GM19438 (cell line): Measurements from ENCODE around the gene USP12.

ENCODE experiments used
- ATAC-seq: cut with Tn5 transposase; IDR thresholded peaks from one replicate; pipeline ENCODE4 v1.9.1; 2021; ENCODE audit warnings: low read depth; ENCODE audit not compliant: unreplicated experiment

USP12 gene

GRCh38 chr13:27186295-27186694 is 14.7 kb upstream of the USP12 start:
- ATAC-seq, result no peak

GRCh38 chr13:27183561-27184147 is 12.0 kb upstream of the USP12 start:
- ATAC-seq, result no peak

- no peak for ATAC-seq
Measured at GRCh38 chr13:27182844-27183497, 11.4 kb upstream of the USP12 start.

- ATAC-seq, result no peak
Measured at GRCh38 chr13:27182054-27182453, 10.4 kb upstream of the USP12 start.

- ATAC-seq, result no peak
Measured at GRCh38 chr13:27177852-27178251, 6.2 kb upstream of the USP12 start.

- ATAC-seq, result no peak
Measured at GRCh38 chr13:27176470-27177410, 5.1 kb upstream of the USP12 start.

GRCh38 chr13:27174766-27175455 is 3.3 kb upstream of the USP12 start:
- ATAC-seq, result no peak

GRCh38 chr13:27172495-27172842 is 858 bp upstream of the USP12 start:
- ATAC-seq, result no peak

- ATAC-seq, result peak; percentile 60
Measured at GRCh38 chr13:27171827-27172494, 350 bp upstream of the USP12 start.

GRCh38 chr13:27170516-27171243 is 931 bp downstream of the USP12 start:
- ATAC-seq, result no peak

- no peak for ATAC-seq
Measured at GRCh38 chr13:27170221-27170515, 1.4 kb downstream of the USP12 start.

- no peak for ATAC-seq
Measured at GRCh38 chr13:27168906-27169657, 2.5 kb downstream of the USP12 start.

GRCh38 chr13:27168086-27168485 is 3.5 kb downstream of the USP12 start:
- no peak for ATAC-seq

GRCh38 chr13:27166313-27166712 is 5.3 kb downstream of the USP12 start:
- ATAC-seq, result no peak

GRCh38 chr13:27161980-27162379 is 9.6 kb downstream of the USP12 start:
- ATAC-seq, result no peak

- no peak for ATAC-seq
Measured at GRCh38 chr13:27161423-27161822, 10.2 kb downstream of the USP12 start.

GRCh38 chr13:27160657-27161295 is 10.8 kb downstream of the USP12 start:
- no peak for ATAC-seq

GRCh38 chr13:27159806-27160563 is 11.6 kb downstream of the USP12 start:
- ATAC-seq, result no peak
